ENCODE results near the gene AFDN. TPM values are rescaled to one million over a fixed set of nuclear protein-coding genes. Genes with fewer than 3 reads are reported as not detected.

Gene AFDN
- total RNA-seq, 1 donor from 2014 or later = 75.9 TPM

DNA sequence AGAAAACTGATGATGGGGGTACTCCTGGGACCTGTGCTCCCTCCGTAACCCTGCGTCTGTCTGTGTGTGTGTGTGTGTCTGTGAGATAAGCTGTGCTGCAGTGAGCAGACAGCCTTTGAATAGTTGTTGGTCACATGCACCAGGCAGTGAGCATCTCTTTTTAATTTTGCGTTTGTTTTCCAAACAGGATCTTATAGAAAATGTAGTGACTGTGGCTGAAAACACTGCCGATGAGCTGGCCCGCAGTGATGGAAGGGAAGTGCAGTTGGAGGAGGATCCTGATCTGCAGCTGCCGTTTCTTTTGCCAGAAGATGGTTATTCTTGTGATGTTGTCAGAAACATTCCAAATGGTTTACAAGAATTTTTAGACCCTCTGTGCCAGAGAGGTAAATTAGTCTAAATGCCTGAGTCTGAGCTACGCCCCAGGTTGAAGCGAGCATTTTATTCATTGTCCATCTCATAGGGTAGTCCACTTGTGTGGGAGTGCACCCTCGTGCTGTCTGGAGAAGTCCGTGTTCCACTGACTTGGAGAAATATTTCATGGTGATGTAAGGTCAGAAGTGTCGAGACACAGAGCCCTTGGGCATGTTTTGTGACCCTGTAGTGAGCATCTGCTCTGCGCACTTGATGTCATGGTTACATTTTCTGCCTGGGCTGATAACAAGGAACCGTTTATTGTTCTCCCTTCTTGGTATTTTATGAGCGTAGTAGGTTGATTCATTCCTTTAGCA lies 92.0 kb downstream of the AFDN start:
- DNase-seq (ENCODE audit: low spot score) = no peak
- Mint-ChIP-seq H3K27me3 (ENCODE audit: insufficient read depth) (no peaks in the 10 kb centered on the region), H3K9me3 (no peaks in the 10 kb centered on the region), H3K4me3 (no peak overlapping the region), H3K36me3 (ENCODE audit: low read depth) (peaks cover 18% of the 10 kb centered on the region), H3K4me1 (ENCODE audit: low read depth) (no peaks in the 10 kb centered on the region), H3K27ac (peak overlapping the region; percentile 51)
- intact Hi-C loops (cut with micrococcal nuclease) = no loop called here

DNA sequence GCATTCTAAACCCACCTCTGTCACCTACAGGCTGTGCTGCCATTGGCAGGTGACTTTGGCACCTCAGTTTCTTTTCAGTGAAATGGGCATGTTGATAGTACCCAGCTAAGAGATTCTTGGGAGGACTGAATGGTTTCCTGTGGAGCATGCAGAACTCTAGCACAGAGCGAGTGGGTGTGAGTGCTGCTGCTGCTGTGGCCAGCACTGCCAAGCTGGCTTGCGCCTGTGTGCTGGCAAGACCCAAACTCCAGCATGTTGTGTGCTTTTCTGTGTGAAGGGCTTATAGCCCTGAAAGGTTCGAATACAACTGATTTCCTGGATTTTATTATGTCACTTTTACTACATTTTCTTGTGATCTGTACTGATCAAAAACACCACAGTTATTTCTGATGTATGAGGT lies 92.6 kb downstream of the AFDN start:
- intact Hi-C loops (cut with micrococcal nuclease) = no loop called here
- H3K36me3 Mint-ChIP-seq (ENCODE audit: low read depth) = peaks cover 14% of the 10 kb centered on the region
- H3K4me3 Mint-ChIP-seq = no peak overlapping the region
- no peak for DNase-seq (ENCODE audit: low spot score)
- no peaks in the 10 kb centered on the region for H3K27me3 Mint-ChIP-seq (ENCODE audit: insufficient read depth)
- H3K4me1 Mint-ChIP-seq (ENCODE audit: low read depth) = no peaks in the 10 kb centered on the region
- H3K9me3 Mint-ChIP-seq = no peaks in the 10 kb centered on the region
- no peak overlapping the region for H3K27ac Mint-ChIP-seq

- no peaks in the 10 kb centered on the region for H3K27me3 Mint-ChIP-seq (ENCODE audit: insufficient read depth)
- H3K4me1 Mint-ChIP-seq (ENCODE audit: low read depth) = no peaks in the 10 kb centered on the region
- intact Hi-C loops (cut with micrococcal nuclease) = no loop called here
- H3K27ac Mint-ChIP-seq = no peak overlapping the region
- no peak for DNase-seq (ENCODE audit: low spot score)
- H3K9me3 Mint-ChIP-seq = no peaks in the 10 kb centered on the region
- peaks cover 16% of the 10 kb centered on the region for H3K36me3 Mint-ChIP-seq (ENCODE audit: low read depth)
- no peak overlapping the region for H3K4me3 Mint-ChIP-seq
Measured at GRCh38 chr6:167920165-167920564, 93.5 kb downstream of the AFDN start.

- H3K27ac Mint-ChIP-seq = no peak overlapping the region
- no peaks in the 10 kb centered on the region for H3K4me1 Mint-ChIP-seq (ENCODE audit: low read depth)
- H3K36me3 Mint-ChIP-seq (ENCODE audit: low read depth) = peaks cover 17% of the 10 kb centered on the region
- no peak for DNase-seq (ENCODE audit: low spot score)
- H3K9me3 Mint-ChIP-seq = no peaks in the 10 kb centered on the region
- no peak overlapping the region for H3K4me3 Mint-ChIP-seq
- H3K27me3 Mint-ChIP-seq (ENCODE audit: insufficient read depth) = no peaks in the 10 kb centered on the region
- intact Hi-C loops (cut with micrococcal nuclease) = no loop called here
Measured at GRCh38 chr6:167921831-167922230, 95.1 kb downstream of the AFDN start.

DNA sequence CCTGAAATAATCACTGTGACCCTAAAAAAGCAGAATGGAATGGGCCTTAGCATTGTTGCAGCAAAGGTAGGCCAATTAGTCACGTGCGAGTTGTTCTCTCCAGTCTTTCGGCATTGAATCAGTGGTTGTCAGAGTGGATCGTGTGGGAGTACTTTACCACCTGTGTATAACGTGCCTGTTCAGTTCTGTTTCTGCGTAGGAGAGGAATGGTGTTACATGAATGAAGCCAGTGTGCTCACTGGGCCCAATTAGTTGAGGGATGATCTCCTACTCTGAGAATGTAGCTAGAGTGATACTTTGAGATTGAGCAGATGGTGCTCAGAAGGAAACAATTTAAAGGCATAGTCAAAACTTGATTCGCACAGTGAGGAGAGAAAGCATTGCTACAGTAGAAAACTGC lies 98.3 kb downstream of the AFDN start:
- Mint-ChIP-seq H3K27me3 (ENCODE audit: insufficient read depth) (no peaks in the 10 kb centered on the region), H3K27ac (no peak overlapping the region), H3K4me3 (no peak overlapping the region), H3K36me3 (ENCODE audit: low read depth) (peaks cover 13% of the 10 kb centered on the region), H3K9me3 (no peaks in the 10 kb centered on the region), H3K4me1 (ENCODE audit: low read depth) (no peaks in the 10 kb centered on the region)
- intact Hi-C loops (cut with micrococcal nuclease) = no loop called here
- DNase-seq (ENCODE audit: low spot score) = no peak

GRCh38 chr6:167927246-167927645 lies 100.5 kb downstream of the AFDN start:
- Mint-ChIP-seq H3K27me3 (ENCODE audit: insufficient read depth) (no peaks in the 10 kb centered on the region), H3K27ac (no peak overlapping the region), H3K4me1 (ENCODE audit: low read depth) (no peaks in the 10 kb centered on the region), H3K9me3 (no peaks in the 10 kb centered on the region), H3K4me3 (no peak overlapping the region), H3K36me3 (ENCODE audit: low read depth) (peaks cover 21% of the 10 kb centered on the region)
- intact Hi-C loops (cut with micrococcal nuclease) = no loop called here
- DNase-seq (ENCODE audit: low spot score) = no peak

DNA sequence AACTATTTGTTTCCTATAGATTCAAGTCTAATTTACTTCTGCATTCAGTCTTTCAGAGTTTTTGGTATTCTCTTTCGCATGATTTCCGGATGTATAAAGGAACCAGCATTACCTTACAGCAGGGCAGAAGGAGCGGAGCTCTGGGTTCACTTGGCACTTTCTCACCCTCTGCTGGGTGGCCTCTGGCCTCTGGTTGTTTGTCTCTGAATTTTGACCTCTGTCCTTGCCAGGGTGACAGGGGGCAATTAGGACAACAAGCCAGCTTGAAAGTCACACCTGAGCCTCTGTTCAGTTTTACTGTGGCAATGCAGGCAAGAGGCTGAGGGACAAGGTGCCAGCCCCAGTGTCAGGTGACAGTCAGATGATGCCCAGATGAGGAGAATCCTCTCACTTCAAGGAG lies 101.4 kb downstream of the AFDN start:
- H3K27me3 Mint-ChIP-seq (ENCODE audit: insufficient read depth) = no peaks in the 10 kb centered on the region
- no peak overlapping the region for H3K4me3 Mint-ChIP-seq
- H3K27ac Mint-ChIP-seq = no peak overlapping the region
- no peak for DNase-seq (ENCODE audit: low spot score)
- intact Hi-C loops (cut with micrococcal nuclease) = no loop called here
- no peaks in the 10 kb centered on the region for H3K9me3 Mint-ChIP-seq
- H3K36me3 Mint-ChIP-seq (ENCODE audit: low read depth) = peaks cover 18% of the 10 kb centered on the region
- no peaks in the 10 kb centered on the region for H3K4me1 Mint-ChIP-seq (ENCODE audit: low read depth)

GRCh38 chr6:167930295-167930694 lies 103.6 kb downstream of the AFDN start:
- intact Hi-C loops (cut with micrococcal nuclease) = no loop called here
- DNase-seq (ENCODE audit: low spot score) = no peak
- Mint-ChIP-seq H3K9me3 (no peaks in the 10 kb centered on the region), H3K27me3 (ENCODE audit: insufficient read depth) (no peaks in the 10 kb centered on the region), H3K36me3 (ENCODE audit: low read depth) (peaks cover 15% of the 10 kb centered on the region), H3K27ac (peak overlapping the region; percentile 68), H3K4me1 (ENCODE audit: low read depth) (no peaks in the 10 kb centered on the region), H3K4me3 (no peak overlapping the region)

DNA sequence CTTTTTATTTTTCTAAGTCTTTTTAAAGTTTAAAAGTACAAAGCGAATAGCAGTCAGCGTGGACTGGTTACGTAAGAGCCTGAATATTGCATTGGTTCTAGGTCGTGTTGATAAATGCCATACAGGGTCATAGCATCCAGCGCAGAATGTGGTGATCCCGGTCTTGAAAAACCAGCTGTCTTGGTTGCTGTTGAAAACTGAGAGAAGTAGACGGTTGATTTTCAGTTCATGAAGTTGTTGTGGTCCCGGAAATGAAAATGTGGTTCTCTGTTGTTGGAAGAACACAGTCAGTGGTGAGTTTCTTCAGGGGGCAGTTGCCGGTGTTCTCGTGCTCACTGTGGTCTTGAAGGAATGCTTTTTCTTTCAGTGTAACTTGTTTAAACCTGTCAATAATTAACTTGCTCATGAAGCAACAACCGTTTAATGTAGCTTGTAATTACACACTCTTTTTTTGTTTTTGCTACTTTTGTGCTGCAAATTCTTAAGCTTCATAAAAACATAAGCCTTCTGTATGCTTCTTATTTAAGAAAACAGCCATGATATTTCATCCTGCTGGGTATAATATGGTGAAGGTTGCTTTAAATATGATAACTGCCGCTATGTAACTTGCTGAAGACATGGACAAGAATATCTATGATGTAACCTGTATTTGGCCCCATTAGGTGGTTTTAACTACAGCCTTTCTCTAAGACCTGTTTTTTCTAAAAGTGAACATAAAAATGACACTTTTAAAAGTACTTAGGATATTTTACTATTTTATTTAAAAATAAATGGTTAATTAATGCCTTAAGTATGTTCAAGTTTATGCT lies 106.0 kb downstream of the AFDN start:
- Mint-ChIP-seq H3K36me3 (ENCODE audit: low read depth) (peaks cover 15% of the 10 kb centered on the region), H3K27me3 (ENCODE audit: insufficient read depth) (no peaks in the 10 kb centered on the region), H3K27ac (no peak overlapping the region), H3K9me3 (no peaks in the 10 kb centered on the region), H3K4me1 (ENCODE audit: low read depth) (no peaks in the 10 kb centered on the region), H3K4me3 (no peak overlapping the region)
- intact Hi-C loops (cut with micrococcal nuclease) = no loop called here
- DNase-seq (ENCODE audit: low spot score) = no peak

GRCh38 chr6:167933290-167933689 lies 106.6 kb downstream of the AFDN start:
- Mint-ChIP-seq H3K4me3 (no peak overlapping the region), H3K9me3 (no peaks in the 10 kb centered on the region), H3K27me3 (ENCODE audit: insufficient read depth) (no peaks in the 10 kb centered on the region), H3K36me3 (ENCODE audit: low read depth) (peaks cover 19% of the 10 kb centered on the region), H3K4me1 (ENCODE audit: low read depth) (no peaks in the 10 kb centered on the region), H3K27ac (no peak overlapping the region)
- intact Hi-C loops (cut with micrococcal nuclease) = no loop called here
- DNase-seq (ENCODE audit: low spot score) = no peak

- no peak for DNase-seq (ENCODE audit: low spot score)
- Mint-ChIP-seq H3K4me1 (ENCODE audit: low read depth) (no peaks in the 10 kb centered on the region), H3K36me3 (ENCODE audit: low read depth) (peaks cover 16% of the 10 kb centered on the region), H3K27ac (no peak overlapping the region), H3K27me3 (ENCODE audit: insufficient read depth) (no peaks in the 10 kb centered on the region), H3K4me3 (no peak overlapping the region), H3K9me3 (no peaks in the 10 kb centered on the region)
- intact Hi-C loops (cut with micrococcal nuclease) = no loop called here
Measured at GRCh38 chr6:167933847-167934246, 107.1 kb downstream of the AFDN start.

GRCh38 chr6:167934426-167934864 lies 107.7 kb downstream of the AFDN start:
- Mint-ChIP-seq H3K9me3 (no peaks in the 10 kb centered on the region), H3K4me1 (ENCODE audit: low read depth) (no peaks in the 10 kb centered on the region), H3K27ac (no peak overlapping the region), H3K36me3 (ENCODE audit: low read depth) (peaks cover 16% of the 10 kb centered on the region), H3K27me3 (ENCODE audit: insufficient read depth) (peaks cover 2% of the 10 kb centered on the region), H3K4me3 (no peak overlapping the region)
- intact Hi-C loops (cut with micrococcal nuclease) = no loop called here
- DNase-seq (ENCODE audit: low spot score) = no peak

GRCh38 chr6:167936051-167936450 lies 109.3 kb downstream of the AFDN start:
- intact Hi-C loops (cut with micrococcal nuclease) = no loop called here
- Mint-ChIP-seq H3K4me1 (ENCODE audit: low read depth) (no peaks in the 10 kb centered on the region), H3K4me3 (no peak overlapping the region), H3K27me3 (ENCODE audit: insufficient read depth) (peaks cover 2% of the 10 kb centered on the region), H3K36me3 (ENCODE audit: low read depth) (peaks cover 10% of the 10 kb centered on the region), H3K9me3 (no peaks in the 10 kb centered on the region), H3K27ac (no peak overlapping the region)
- DNase-seq (ENCODE audit: low spot score) = no peak
